Keratinocyte (primary cell): ENCODE results near the gene ETV4.

Experiments used
- EZH2 ChIP-seq: IDR thresholded peaks from one replicate; pipeline ENCODE4 v1.6.1; 2012; ENCODE audit warnings: inconsistent platforms, mild to moderate bottlenecking, low read length, moderate library complexity
- TF ChIP-seq, protein P1 (sequence below), 3 experiments: IDR thresholded peaks in 1 of 3; conservative IDR thresholded peaks in 1 of 3; optimal IDR thresholded peaks in 1 of 3; 2 replicates in 2 of 3; 3 replicates in 1 of 3; pipeline versions ENCODE3 to v1.5.1; 2011; ENCODE audit warnings: low read length in 3 of 3, mild to moderate bottlenecking in 3 of 3, moderate library complexity in 2 of 3, control low read depth in 1 of 3, inconsistent platforms in 1 of 3; ENCODE audit not compliant: insufficient read depth in 2 of 3; ENCODE audit errors: extremely low read depth in 1 of 3

- TF ChIP-seq, protein P1, sequence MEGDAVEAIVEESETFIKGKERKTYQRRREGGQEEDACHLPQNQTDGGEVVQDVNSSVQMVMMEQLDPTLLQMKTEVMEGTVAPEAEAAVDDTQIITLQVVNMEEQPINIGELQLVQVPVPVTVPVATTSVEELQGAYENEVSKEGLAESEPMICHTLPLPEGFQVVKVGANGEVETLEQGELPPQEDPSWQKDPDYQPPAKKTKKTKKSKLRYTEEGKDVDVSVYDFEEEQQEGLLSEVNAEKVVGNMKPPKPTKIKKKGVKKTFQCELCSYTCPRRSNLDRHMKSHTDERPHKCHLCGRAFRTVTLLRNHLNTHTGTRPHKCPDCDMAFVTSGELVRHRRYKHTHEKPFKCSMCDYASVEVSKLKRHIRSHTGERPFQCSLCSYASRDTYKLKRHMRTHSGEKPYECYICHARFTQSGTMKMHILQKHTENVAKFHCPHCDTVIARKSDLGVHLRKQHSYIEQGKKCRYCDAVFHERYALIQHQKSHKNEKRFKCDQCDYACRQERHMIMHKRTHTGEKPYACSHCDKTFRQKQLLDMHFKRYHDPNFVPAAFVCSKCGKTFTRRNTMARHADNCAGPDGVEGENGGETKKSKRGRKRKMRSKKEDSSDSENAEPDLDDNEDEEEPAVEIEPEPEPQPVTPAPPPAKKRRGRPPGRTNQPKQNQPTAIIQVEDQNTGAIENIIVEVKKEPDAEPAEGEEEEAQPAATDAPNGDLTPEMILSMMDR (optimal IDR thresholded peaks at IDR 0.05 in 1 of 3, IDR thresholded peaks at IDR 0.05 in 1 of 3, conservative IDR thresholded peaks at IDR 0.05 in 1 of 3; ENCODE audit: extremely low read depth in 1 of 3, insufficient read depth in 2 of 3, low read length in 3 of 3) = no peak
- TF ChIP-seq EZH2 = no peak
Measured at GRCh38 chr17:43543771-43544575, 2.2 kb downstream of the ETV4 start.
